Liver (tissue), 9 donors: ENCODE measurements around the gene TAF15. TPM values are rescaled to one million over a fixed set of nuclear protein-coding genes. Genes with fewer than 3 reads are reported as not detected.

Source experiments
- DNase-seq: peaks from one replicate; pipeline ENCODE4 v3.0.0-alpha.2; 2017; ENCODE audit warnings: low spot score
- H3K27ac ChIP-seq, 2 donors: one replicate each; pipeline ENCODE4 v1.7.0; 2013; ENCODE audit warnings: inconsistent platforms in 2 of 2, low read length in 2 of 2, control low read depth in 1 of 2, low read depth in 1 of 2, mild to moderate bottlenecking in 1 of 2
- H3K27me3 ChIP-seq, 4 donors: one replicate each; pipeline versions ENCODE4 v1.6.1 to v1.7.0; 2013; ENCODE audit warnings: low read length in 3 of 4, inconsistent platforms in 1 of 4, mild to moderate bottlenecking in 1 of 4, moderate library complexity in 1 of 4; ENCODE audit not compliant: control insufficient read depth in 4 of 4, insufficient read depth in 4 of 4
- H3K36me3 ChIP-seq, 4 donors: one replicate each; pipeline versions ENCODE4 v1.6.1 to v1.7.0; 2013; ENCODE audit warnings: low read length in 3 of 4, mild to moderate bottlenecking in 3 of 4, low read depth in 1 of 4, moderate library complexity in 1 of 4; ENCODE audit not compliant: control insufficient read depth in 4 of 4, insufficient read depth in 3 of 4
- H3K4me1 ChIP-seq, 4 donors: one replicate each; pipeline versions ENCODE4 v1.6.1 to v1.7.0; 2013; ENCODE audit warnings: low read length in 3 of 4, mild to moderate bottlenecking in 3 of 4, moderate library complexity in 1 of 4; ENCODE audit not compliant: control insufficient read depth in 4 of 4, insufficient read depth in 4 of 4
- H3K4me3 ChIP-seq, 3 donors: one replicate each; pipeline versions ENCODE4 v1.6.1 to v1.7.0; 2013; ENCODE audit warnings: low read length in 3 of 3, control low read depth in 1 of 3, low read depth in 1 of 3, mild to moderate bottlenecking in 1 of 3
- H3K9ac ChIP-seq, 2 donors: one replicate each; pipeline ENCODE4 v1.7.0; 2013; ENCODE audit warnings: low read length in 2 of 2, mild to moderate bottlenecking in 2 of 2, moderate library complexity in 2 of 2, control low read depth in 1 of 2, low read depth in 1 of 2
- H3K9me3 ChIP-seq, 4 donors: one replicate each; pipeline versions ENCODE4 v1.6.1 to v1.7.0; 2013; ENCODE audit warnings: low read length in 3 of 4; ENCODE audit not compliant: control insufficient read depth in 4 of 4
- ATF3 ChIP-seq: IDR thresholded peaks from 2 replicates; pipeline ENCODE4 v1.6.1; 2016; ENCODE audit warnings: antibody characterized with exemption
- CTCF ChIP-seq: fragments of 150-350 bp; IDR thresholded peaks from 2 replicates; pipeline ENCODE4 v1.5.1; 2017; ENCODE audit warnings: improper control_type of control experiment, low read depth, low read length; ENCODE audit not compliant: missing input control
- EGR1 ChIP-seq, 2 donors: IDR thresholded peaks; 2 replicates each; pipeline ENCODE4 v1.6.1; 2016 to 2018; ENCODE audit warnings: antibody characterized with exemption in 2 of 2, low read depth in 2 of 2
- FOXA1 ChIP-seq: IDR thresholded peaks from 2 replicates; pipeline ENCODE4 v1.6.1; 2016; ENCODE audit warnings: antibody characterized with exemption
- FOXA2 ChIP-seq: IDR thresholded peaks from 2 replicates; pipeline ENCODE4 v1.6.1; 2016; ENCODE audit warnings: antibody characterized with exemption
- GABPA ChIP-seq, 2 donors: IDR thresholded peaks in 1 of 2; conservative IDR thresholded peaks in 1 of 2; 2 replicates each; pipeline ENCODE4 v1.6.1; 2016; ENCODE audit warnings: antibody characterized with exemption in 2 of 2, mild to moderate bottlenecking in 1 of 2, moderate library complexity in 1 of 2
- HNF4A ChIP-seq, 2 donors: conservative IDR thresholded peaks; 2 replicates each; pipeline ENCODE4 v1.6.1; 2016; ENCODE audit warnings: antibody characterized with exemption in 2 of 2, mild to moderate bottlenecking in 2 of 2
- HNF4G ChIP-seq: IDR thresholded peaks from 2 replicates; pipeline ENCODE4 v1.6.1; 2016; ENCODE audit warnings: antibody characterized with exemption
- JUND ChIP-seq, 2 donors: IDR thresholded peaks; 2 replicates each; pipeline ENCODE4 v1.6.1; 2016; ENCODE audit warnings: antibody characterized with exemption in 2 of 2
- NR2F2 ChIP-seq: IDR thresholded peaks from 2 replicates; pipeline ENCODE4 v1.6.1; 2016; ENCODE audit warnings: antibody characterized with exemption
- RAD21 ChIP-seq, 2 donors: IDR thresholded peaks; 2 replicates each; pipeline ENCODE4 v1.6.1; 2016; ENCODE audit warnings: antibody characterized with exemption in 2 of 2, mild to moderate bottlenecking in 2 of 2
- RXRA ChIP-seq, 2 donors: IDR thresholded peaks; 2 replicates each; pipeline ENCODE4 v1.6.1; 2017 to 2018; ENCODE audit warnings: antibody characterized with exemption in 2 of 2, mild to moderate bottlenecking in 1 of 2
- SP1 ChIP-seq: IDR thresholded peaks from 2 replicates; pipeline ENCODE4 v1.6.1; 2018; ENCODE audit warnings: antibody characterized with exemption, mild to moderate bottlenecking
- TAF1 ChIP-seq: conservative IDR thresholded peaks from 2 replicates; pipeline ENCODE4 v1.6.1; 2016; ENCODE audit warnings: antibody characterized with exemption, mild to moderate bottlenecking
- YY1 ChIP-seq: IDR thresholded peaks from 2 replicates; pipeline ENCODE4 v1.6.1; 2016; ENCODE audit warnings: antibody characterized with exemption, mild to moderate bottlenecking
- WGBS: extraction: QIAGEN DNeasy Blood & Tissue Kit; methylation state at CpG from one replicate; pipeline ENCODE4 v1.1.7; 2013; 5-methylcytosine and 5-hydroxymethylcytosine counted together
- polyA plus RNA-seq, 2 donors: library from polyadenylated mRNA; stranded (reverse) in 1 of 2; unstranded in 1 of 2; fragments of 200-250 nt in 1 of 2; fragments of >200 nt in 1 of 2; fragmentation: Nextera tagmentation in 1 of 2; extraction: Ambion mirVana in 1 of 2; gene quantifications; one replicate each; pipeline versions ENCODE4 v1.2.1 to v1.2.3, GENCODE V29; 2013 to 2015
- total RNA-seq, 2 donors: library from RNA; depleted of rRNA; stranded (reverse); fragments of >200 nt; gene quantifications; one replicate each; pipeline ENCODE4 v1.2.3, GENCODE V29; 2014
- TF ChIP-seq, protein P1 (sequence below): IDR thresholded peaks from 2 replicates; pipeline ENCODE4 v1.6.1; 2016; ENCODE audit warnings: antibody characterized with exemption
- TF ChIP-seq, protein P2 (sequence below): IDR thresholded peaks from 2 replicates; pipeline ENCODE4 v1.6.1; 2016; ENCODE audit warnings: antibody characterized with exemption
- donor health status: healthy.
- donor health status: healthy.
- donor health status: healthy.
- donor health status: healthy.
- donor health status: healthy.

TAF15 gene
- total and polyA plus RNA-seq, 4 donors, result 13.5 to 75.0 (median 67.6) TPM

DNA sequence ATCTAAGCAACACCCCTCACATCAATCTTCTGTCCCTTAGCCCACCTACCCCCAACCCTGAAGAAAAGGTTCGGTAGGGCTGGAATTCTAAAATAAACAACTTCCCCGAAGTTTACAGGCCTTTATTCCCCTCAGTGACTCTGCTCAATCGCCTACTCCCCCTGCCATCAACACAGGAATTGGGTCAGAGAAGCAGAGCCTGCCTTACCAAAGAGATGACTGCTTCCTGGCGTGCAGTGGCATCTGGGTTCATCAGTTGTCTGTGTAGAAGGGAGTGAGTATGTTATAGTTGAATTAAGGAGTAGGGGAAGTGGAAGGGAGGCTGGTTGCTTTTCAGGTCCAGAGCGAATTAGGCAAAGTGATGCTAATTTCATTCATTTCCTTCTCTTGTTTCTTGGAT lies 46.7 kb downstream of the TAF15 start:
- H3K36me3 ChIP-seq, result no peaks in the 10 kb centered on the region
- no peaks in the 10 kb centered on the region for H3K4me1 ChIP-seq
- H3K9ac ChIP-seq, result no peak overlapping the region
- no peak for DNase-seq
- 84% methylated on average over 5 of the region's 5 CpGs for WGBS
- H3K4me3 ChIP-seq, result no peak overlapping the region
- no peak overlapping the region for H3K27ac ChIP-seq
- H3K27me3 ChIP-seq, result no peaks in the 10 kb centered on the region
- TF ChIP-seq CTCF (no peak), JUND (IDR thresholded peaks at IDR 0.05) (no peak), RAD21 (IDR thresholded peaks at IDR 0.05) (no peak), NR2F2 (no peak), ATF3 (no peak), EGR1 (IDR thresholded peaks at IDR 0.05; ENCODE audit: low read depth in 2 of 2) (no peak), SP1 (no peak)
- TF ChIP-seq, protein P1, sequence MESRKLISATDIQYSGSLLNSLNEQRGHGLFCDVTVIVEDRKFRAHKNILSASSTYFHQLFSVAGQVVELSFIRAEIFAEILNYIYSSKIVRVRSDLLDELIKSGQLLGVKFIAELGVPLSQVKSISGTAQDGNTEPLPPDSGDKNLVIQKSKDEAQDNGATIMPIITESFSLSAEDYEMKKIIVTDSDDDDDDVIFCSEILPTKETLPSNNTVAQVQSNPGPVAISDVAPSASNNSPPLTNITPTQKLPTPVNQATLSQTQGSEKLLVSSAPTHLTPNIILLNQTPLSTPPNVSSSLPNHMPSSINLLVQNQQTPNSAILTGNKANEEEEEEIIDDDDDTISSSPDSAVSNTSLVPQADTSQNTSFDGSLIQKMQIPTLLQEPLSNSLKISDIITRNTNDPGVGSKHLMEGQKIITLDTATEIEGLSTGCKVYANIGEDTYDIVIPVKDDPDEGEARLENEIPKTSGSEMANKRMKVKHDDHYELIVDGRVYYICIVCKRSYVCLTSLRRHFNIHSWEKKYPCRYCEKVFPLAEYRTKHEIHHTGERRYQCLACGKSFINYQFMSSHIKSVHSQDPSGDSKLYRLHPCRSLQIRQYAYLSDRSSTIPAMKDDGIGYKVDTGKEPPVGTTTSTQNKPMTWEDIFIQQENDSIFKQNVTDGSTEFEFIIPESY, result no peak
- H3K9me3 ChIP-seq, result no peaks in the 10 kb centered on the region

DNA sequence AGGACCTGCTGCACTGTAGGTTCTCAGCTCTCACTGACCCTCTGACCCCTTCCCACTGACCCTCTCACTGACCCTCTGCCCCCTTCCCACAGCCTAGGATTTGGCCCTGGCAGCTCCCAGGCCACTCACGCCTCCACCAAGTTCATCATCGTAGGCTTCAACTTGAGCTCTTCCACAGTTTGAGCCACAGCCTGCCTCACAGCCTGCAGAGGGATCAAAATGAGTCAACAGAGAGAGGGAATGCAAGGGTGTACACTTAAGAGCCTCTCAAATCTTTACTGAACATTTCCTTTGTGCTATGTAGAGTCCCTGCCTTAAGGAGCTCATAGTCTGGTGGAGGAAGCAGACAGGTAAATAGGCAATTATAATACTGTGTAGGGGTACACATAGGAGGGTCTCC lies 47.3 kb downstream of the TAF15 start:
- H3K27me3 ChIP-seq, result no peaks in the 10 kb centered on the region
- TF ChIP-seq YY1, result no peak
- TF ChIP-seq TAF1, result no peak
- no peak for TF ChIP-seq ATF3
- TF ChIP-seq RXRA (IDR thresholded peaks at IDR 0.05), result no peak
- TF ChIP-seq HNF4G, result no peak
- no peak for TF ChIP-seq SP1
- TF ChIP-seq JUND (IDR thresholded peaks at IDR 0.05), result no peak
- TF ChIP-seq FOXA1, result no peak
- no peak for TF ChIP-seq FOXA2
- TF ChIP-seq EGR1 (IDR thresholded peaks at IDR 0.05; ENCODE audit: low read depth in 2 of 2), result no peak
- no peak for TF ChIP-seq CTCF
- no peak for TF ChIP-seq HNF4A (conservative IDR thresholded peaks at IDR 0.05)
- TF ChIP-seq, protein P2, sequence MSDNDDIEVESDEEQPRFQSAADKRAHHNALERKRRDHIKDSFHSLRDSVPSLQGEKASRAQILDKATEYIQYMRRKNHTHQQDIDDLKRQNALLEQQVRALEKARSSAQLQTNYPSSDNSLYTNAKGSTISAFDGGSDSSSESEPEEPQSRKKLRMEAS, result no peak
- TF ChIP-seq GABPA (IDR thresholded peaks at IDR 0.05 in 1 of 2, conservative IDR thresholded peaks at IDR 0.05 in 1 of 2), result no peak
- no peaks in the 10 kb centered on the region for H3K9me3 ChIP-seq
- H3K4me3 ChIP-seq, result no peak overlapping the region
- no peak overlapping the region for H3K27ac ChIP-seq
- H3K4me1 ChIP-seq, result no peaks in the 10 kb centered on the region
- H3K9ac ChIP-seq, result no peak overlapping the region
- H3K36me3 ChIP-seq, result no peaks in the 10 kb centered on the region
- WGBS, result 88% methylated on average over 2 of the region's 2 CpGs
- no peak for DNase-seq
